T-helper 17 cell (primary cell): ENCODE measurements around the gene FRRS1. TPM values are rescaled to one million over a fixed set of nuclear protein-coding genes. Genes with fewer than 3 reads are reported as not detected.

Source experiments
- ATAC-seq: fragments of 150-1000 bp; cut with Tn5 transposase; 2 replicates; pipeline ENCODE4 v1.10.0; 2021; ENCODE audit warnings: mild to moderate bottlenecking, moderate library complexity
- DNase-seq, 3 donors: peaks; one replicate each; pipeline versions ENCODE4 v3.0.0 to v3.0.0-alpha.2; 2020 to 2021
- H3K9me3 ChIP-seq: one replicate; pipeline ENCODE4 v1.7.0; 2013; ENCODE audit warnings: low read length, mild to moderate bottlenecking; ENCODE audit not compliant: control insufficient read depth, poor library complexity, severe bottlenecking
- H3K27ac Mint-ChIP-seq: one replicate; pipeline ENCODE4 v1.8.0; 2022; ENCODE audit warnings: mild to moderate bottlenecking, moderate library complexity, mixed read lengths
- H3K27me3 Mint-ChIP-seq: one replicate; pipeline ENCODE4 v1.8.0; 2022; ENCODE audit warnings: mixed read lengths
- H3K36me3 Mint-ChIP-seq: one replicate; pipeline ENCODE4 v1.8.0; 2022; ENCODE audit warnings: low read depth, mixed read lengths
- H3K4me1 Mint-ChIP-seq: one replicate; pipeline ENCODE4 v1.8.0; 2022; ENCODE audit warnings: mild to moderate bottlenecking, mixed read lengths
- H3K4me3 Mint-ChIP-seq: one replicate; pipeline ENCODE4 v1.8.0; 2022; ENCODE audit warnings: mild to moderate bottlenecking, moderate library complexity, mixed read lengths
- total RNA-seq, 4 donors: library from RNA in 2 of 4; stranded (reverse) in 2 of 4; gene quantifications; one replicate each; pipeline ENCODE4 v1.2.3 and lab custom pipeline; 2022 to 2026

The FRRS1 gene
- total RNA-seq, 2 donors from 2014 or later, result 0.31 to 0.65 TPM

GRCh38 chr1:99675994-99676393 is 90.4 kb downstream of the FRRS1 start:
- no peaks in the 10 kb centered on the region for H3K4me1 Mint-ChIP-seq
- no peak overlapping the region for H3K4me3 Mint-ChIP-seq
- peaks cover 36% of the 10 kb centered on the region for H3K27me3 Mint-ChIP-seq
- H3K9me3 ChIP-seq, result no peaks in the 10 kb centered on the region
- H3K27ac Mint-ChIP-seq, result no peak overlapping the region
- DNase-seq (no peak), ATAC-seq (no peak)
- H3K36me3 Mint-ChIP-seq, result peaks cover 3% of the 10 kb centered on the region

GRCh38 chr1:99675292-99675691 is 91.1 kb downstream of the FRRS1 start:
- no peak for ATAC-seq

GRCh38 chr1:99674115-99675064 is 92.0 kb downstream of the FRRS1 start:
- no peak overlapping the region for H3K4me3 Mint-ChIP-seq
- ATAC-seq (no peak), DNase-seq (no peak)
- H3K9me3 ChIP-seq, result no peaks in the 10 kb centered on the region
- no peaks in the 10 kb centered on the region for H3K4me1 Mint-ChIP-seq
- peaks cover 3% of the 10 kb centered on the region for H3K36me3 Mint-ChIP-seq
- peaks cover 43% of the 10 kb centered on the region for H3K27me3 Mint-ChIP-seq
- no peak overlapping the region for H3K27ac Mint-ChIP-seq

More at GRCh38 chr1:99675292-99675691, 91.1 kb downstream of the FRRS1 start:
- no peaks in the 10 kb centered on the region for H3K9me3 ChIP-seq
- DNase-seq, result no peak
- Mint-ChIP-seq H3K27me3 (peaks cover 39% of the 10 kb centered on the region), H3K27ac (no peak overlapping the region), H3K36me3 (peaks cover 3% of the 10 kb centered on the region), H3K4me3 (no peak overlapping the region), H3K4me1 (no peaks in the 10 kb centered on the region)

- peaks cover 3% of the 10 kb centered on the region for H3K36me3 Mint-ChIP-seq
- ATAC-seq (no peak), DNase-seq (no peak)
- no peak overlapping the region for H3K27ac Mint-ChIP-seq
- peaks cover 45% of the 10 kb centered on the region for H3K27me3 Mint-ChIP-seq
- no peaks in the 10 kb centered on the region for H3K9me3 ChIP-seq
- no peak overlapping the region for H3K4me3 Mint-ChIP-seq
- no peaks in the 10 kb centered on the region for H3K4me1 Mint-ChIP-seq
Observed at GRCh38 chr1:99673315-99673714, 93.1 kb downstream of the FRRS1 start.

- Mint-ChIP-seq H3K4me1 (no peaks in the 10 kb centered on the region), H3K4me3 (no peak overlapping the region), H3K27me3 (peaks cover 49% of the 10 kb centered on the region), H3K27ac (no peak overlapping the region), H3K36me3 (peaks cover 3% of the 10 kb centered on the region)
- DNase-seq (no peak), ATAC-seq (no peak)
- no peaks in the 10 kb centered on the region for H3K9me3 ChIP-seq
Observed at GRCh38 chr1:99672530-99673213, 93.8 kb downstream of the FRRS1 start.

- DNase-seq, result no peak
- Mint-ChIP-seq H3K4me1 (peaks cover 2% of the 10 kb centered on the region), H3K4me3 (no peak overlapping the region), H3K27ac (no peak overlapping the region), H3K36me3 (peaks cover 3% of the 10 kb centered on the region), H3K27me3 (peaks cover 55% of the 10 kb centered on the region)
- ATAC-seq, result no peak
- H3K9me3 ChIP-seq, result no peaks in the 10 kb centered on the region
Observed at GRCh38 chr1:99672038-99672437, 94.4 kb downstream of the FRRS1 start.

- H3K9me3 ChIP-seq, result no peaks in the 10 kb centered on the region
- H3K4me1 Mint-ChIP-seq, result peaks cover 2% of the 10 kb centered on the region
- ATAC-seq (no peak), DNase-seq (no peak)
- no peak overlapping the region for H3K4me3 Mint-ChIP-seq
- H3K27me3 Mint-ChIP-seq, result peaks cover 61% of the 10 kb centered on the region
- H3K36me3 Mint-ChIP-seq, result peaks cover 3% of the 10 kb centered on the region
- no peak overlapping the region for H3K27ac Mint-ChIP-seq
Observed at GRCh38 chr1:99670583-99670982, 95.9 kb downstream of the FRRS1 start.

GRCh38 chr1:99669821-99670220 is 96.6 kb downstream of the FRRS1 start:
- Mint-ChIP-seq H3K4me3 (no peak overlapping the region), H3K27me3 (peaks cover 62% of the 10 kb centered on the region), H3K27ac (no peak overlapping the region), H3K4me1 (peaks cover 2% of the 10 kb centered on the region), H3K36me3 (peaks cover 3% of the 10 kb centered on the region)
- H3K9me3 ChIP-seq, result no peaks in the 10 kb centered on the region
- ATAC-seq (no peak), DNase-seq (no peak)

GRCh38 chr1:99669376-99669775 is 97.1 kb downstream of the FRRS1 start:
- no peak overlapping the region for H3K4me3 Mint-ChIP-seq
- no peak for ATAC-seq
- no peak overlapping the region for H3K27ac Mint-ChIP-seq
- peaks cover 3% of the 10 kb centered on the region for H3K36me3 Mint-ChIP-seq
- no peak for DNase-seq
- H3K9me3 ChIP-seq, result no peaks in the 10 kb centered on the region
- peaks cover 2% of the 10 kb centered on the region for H3K4me1 Mint-ChIP-seq
- peaks cover 62% of the 10 kb centered on the region for H3K27me3 Mint-ChIP-seq

GRCh38 chr1:99665212-99665611 is 101.2 kb downstream of the FRRS1 start:
- DNase-seq, result no peak
- Mint-ChIP-seq H3K4me1 (peaks cover 2% of the 10 kb centered on the region), H3K36me3 (no peaks in the 10 kb centered on the region), H3K27me3 (peaks cover 36% of the 10 kb centered on the region), H3K27ac (no peak overlapping the region), H3K4me3 (no peak overlapping the region)
- no peaks in the 10 kb centered on the region for H3K9me3 ChIP-seq
- ATAC-seq, result no peak

- no peaks in the 10 kb centered on the region for H3K9me3 ChIP-seq
- Mint-ChIP-seq H3K36me3 (no peaks in the 10 kb centered on the region), H3K4me3 (no peak overlapping the region), H3K27ac (no peak overlapping the region), H3K27me3 (peaks cover 38% of the 10 kb centered on the region), H3K4me1 (peaks cover 2% of the 10 kb centered on the region)
- ATAC-seq, result no peak
- DNase-seq, result no peak
Observed at GRCh38 chr1:99663501-99663900, 102.9 kb downstream of the FRRS1 start.

GRCh38 chr1:99662539-99663080 is 103.8 kb downstream of the FRRS1 start:
- no peak for DNase-seq
- Mint-ChIP-seq H3K36me3 (no peaks in the 10 kb centered on the region), H3K4me1 (peaks cover 2% of the 10 kb centered on the region), H3K4me3 (no peak overlapping the region), H3K27me3 (peaks cover 33% of the 10 kb centered on the region), H3K27ac (no peak overlapping the region)
- ATAC-seq, result no peak
- no peaks in the 10 kb centered on the region for H3K9me3 ChIP-seq

- Mint-ChIP-seq H3K36me3 (no peaks in the 10 kb centered on the region), H3K27me3 (peaks cover 25% of the 10 kb centered on the region), H3K4me1 (no peaks in the 10 kb centered on the region), H3K27ac (no peak overlapping the region), H3K4me3 (no peak overlapping the region)
- ATAC-seq (no peak), DNase-seq (no peak)
- H3K9me3 ChIP-seq, result no peaks in the 10 kb centered on the region
Observed at GRCh38 chr1:99661780-99662179, 104.7 kb downstream of the FRRS1 start.
